ENCODE data around the gene PTGIS. TPM values are rescaled to one million over a fixed set of nuclear protein-coding genes. Genes with fewer than 3 reads are reported as not detected.

Gene PTGIS
- total RNA-seq, 3 donors from 2014 or later = 38.7 to 41.7 (median 41.0) TPM

- Histone ChIP-seq H3K4me3 (no peak overlapping the region), H3K27ac (no peak overlapping the region), H3K27me3 (no peaks in the 10 kb centered on the region), H3K36me3 (no peaks in the 10 kb centered on the region), H3K9me3 (no peaks in the 10 kb centered on the region), H3K4me1 (no peaks in the 10 kb centered on the region)
- intact Hi-C loops (cut with DNase I; ENCODE audit: low total_unique reads) = no loop called here
- no peak for DNase-seq (ENCODE audit: low spot score in 2 of 2)
- TF ChIP-seq POLR2A (IDR thresholded peaks at IDR 0.05) = no peak
- no peak for TF ChIP-seq CTCF (IDR thresholded peaks at IDR 0.05)
- TF ChIP-seq POLR2AphosphoS5 (IDR thresholded peaks at IDR 0.05) = no peak
Observed at GRCh38 chr20:49468412-49468811, 99.5 kb downstream of the PTGIS start.

- H3K27me3 ChIP-seq = no peaks in the 10 kb centered on the region
- H3K27ac ChIP-seq = no peak overlapping the region
- DNase-seq (ENCODE audit: low spot score in 2 of 2) = no peak
- H3K4me1 ChIP-seq = no peaks in the 10 kb centered on the region
- no peak overlapping the region for H3K4me3 ChIP-seq
- TF ChIP-seq CTCF (IDR thresholded peaks at IDR 0.05) = no peak
- no peak for TF ChIP-seq POLR2A (IDR thresholded peaks at IDR 0.05)
- no peaks in the 10 kb centered on the region for H3K36me3 ChIP-seq
- intact Hi-C loops (cut with DNase I; ENCODE audit: low total_unique reads) = no loop called here
- H3K9me3 ChIP-seq = no peaks in the 10 kb centered on the region
Observed at GRCh38 chr20:49466114-49466912, 101.6 kb downstream of the PTGIS start.

DNA sequence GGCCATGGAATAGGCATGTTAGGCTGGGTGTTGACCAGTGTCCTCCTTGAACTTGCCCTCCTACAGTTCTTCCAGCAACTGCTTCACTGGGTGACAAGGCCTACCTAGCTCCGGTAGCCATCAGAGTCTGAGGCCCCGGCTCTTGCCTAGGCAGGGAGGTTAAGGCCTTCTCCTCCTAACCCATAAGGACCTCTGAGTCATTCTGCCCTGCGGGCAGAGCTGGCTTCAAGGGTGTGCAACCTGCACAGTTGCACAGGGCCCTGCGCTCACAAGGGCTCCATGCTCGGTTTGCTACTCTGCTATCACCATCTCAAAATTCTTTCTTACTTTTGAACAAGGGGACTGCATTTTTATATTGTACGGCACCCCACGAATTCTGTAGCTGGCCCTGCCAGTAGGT, 103.4 kb downstream of the PTGIS start:
- Histone ChIP-seq H3K9me3 (no peaks in the 10 kb centered on the region), H3K4me3 (no peak overlapping the region), H3K4me1 (no peaks in the 10 kb centered on the region), H3K27ac (no peak overlapping the region), H3K27me3 (no peaks in the 10 kb centered on the region), H3K36me3 (no peaks in the 10 kb centered on the region)
- no peak for TF ChIP-seq CTCF (IDR thresholded peaks at IDR 0.05)
- no peak for TF ChIP-seq POLR2AphosphoS5 (IDR thresholded peaks at IDR 0.05)
- no peak for TF ChIP-seq POLR2A (IDR thresholded peaks at IDR 0.05)
- DNase-seq (ENCODE audit: low spot score in 2 of 2) = no peak
- intact Hi-C loops (cut with DNase I; ENCODE audit: low total_unique reads) = no loop called here

DNA sequence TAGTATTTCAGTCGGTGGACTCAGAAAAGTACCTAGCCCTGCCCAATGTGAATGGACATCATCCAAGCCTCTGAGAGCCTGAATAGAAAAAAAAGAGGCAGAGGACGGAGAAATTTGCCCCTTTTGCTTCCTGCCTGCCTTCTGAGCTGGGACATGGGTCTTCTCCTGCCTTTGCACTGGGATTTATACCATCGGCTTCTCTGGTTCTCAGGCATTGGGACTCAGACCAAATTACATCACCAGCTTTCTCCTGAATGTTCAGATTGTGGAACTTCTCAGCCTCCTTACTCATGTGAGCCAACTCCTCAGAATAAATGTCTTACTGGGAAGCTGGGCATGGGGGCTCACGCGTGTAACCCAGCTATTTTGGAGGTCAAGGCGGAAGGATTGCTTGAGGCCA, 105.3 kb downstream of the PTGIS start:
- intact Hi-C loops (cut with DNase I; ENCODE audit: low total_unique reads) = no loop called here
- no peak for DNase-seq (ENCODE audit: low spot score in 2 of 2)
- Histone ChIP-seq H3K4me1 (no peaks in the 10 kb centered on the region), H3K9me3 (no peaks in the 10 kb centered on the region), H3K27ac (no peak overlapping the region), H3K4me3 (no peak overlapping the region), H3K27me3 (no peaks in the 10 kb centered on the region), H3K36me3 (no peaks in the 10 kb centered on the region)
- TF ChIP-seq POLR2AphosphoS5 (IDR thresholded peaks at IDR 0.05) (no peak), CTCF (IDR thresholded peaks at IDR 0.05) (no peak), POLR2A (IDR thresholded peaks at IDR 0.05) (no peak)

DNA sequence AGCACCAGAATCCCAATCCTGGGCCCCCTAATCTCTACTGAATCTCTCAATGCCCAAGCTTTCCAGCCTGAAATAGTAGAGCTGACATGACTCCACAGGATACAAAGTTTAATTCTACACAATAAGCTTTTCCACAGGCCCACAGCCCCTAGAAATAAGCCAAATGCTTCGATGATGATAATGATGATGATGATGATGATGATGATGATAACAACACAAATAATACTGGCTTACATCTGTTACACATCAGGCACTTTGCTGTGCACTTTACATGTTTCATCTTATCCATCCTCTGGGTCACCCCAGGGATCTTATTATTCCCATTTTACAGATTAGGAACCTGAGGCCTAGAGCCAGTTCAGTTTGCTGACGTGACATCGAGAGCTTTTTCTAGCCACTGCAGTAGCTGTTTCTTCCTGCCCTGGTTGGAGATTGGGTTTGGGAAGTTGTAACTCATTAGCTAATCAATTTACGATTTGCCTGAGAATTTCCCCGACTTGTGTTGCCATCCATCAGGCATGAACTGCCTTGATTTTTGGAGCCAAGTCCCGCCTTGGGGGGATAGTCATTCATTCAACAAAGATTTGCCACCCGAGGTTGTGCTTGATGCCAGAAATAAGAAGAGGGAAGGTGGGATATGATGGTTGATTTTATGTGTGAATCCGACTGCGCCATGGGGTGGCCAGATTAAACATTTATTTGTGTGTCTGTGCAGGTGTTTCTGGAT, 105.9 kb downstream of the PTGIS start:
- no peaks in the 10 kb centered on the region for H3K9me3 ChIP-seq
- H3K4me3 ChIP-seq = no peak overlapping the region
- H3K27me3 ChIP-seq = no peaks in the 10 kb centered on the region
- no peaks in the 10 kb centered on the region for H3K4me1 ChIP-seq
- H3K27ac ChIP-seq = no peak overlapping the region
- TF ChIP-seq POLR2AphosphoS5 (IDR thresholded peaks at IDR 0.05) (no peak), POLR2A (IDR thresholded peaks at IDR 0.05) (no peak), CTCF (IDR thresholded peaks at IDR 0.05) (no peak)
- no peaks in the 10 kb centered on the region for H3K36me3 ChIP-seq
- intact Hi-C loops (cut with DNase I; ENCODE audit: low total_unique reads) = no loop called here
- DNase-seq (ENCODE audit: low spot score in 2 of 2) = no peak
